Measurements from ENCODE around the gene RAX.

RAX gene

DNA sequence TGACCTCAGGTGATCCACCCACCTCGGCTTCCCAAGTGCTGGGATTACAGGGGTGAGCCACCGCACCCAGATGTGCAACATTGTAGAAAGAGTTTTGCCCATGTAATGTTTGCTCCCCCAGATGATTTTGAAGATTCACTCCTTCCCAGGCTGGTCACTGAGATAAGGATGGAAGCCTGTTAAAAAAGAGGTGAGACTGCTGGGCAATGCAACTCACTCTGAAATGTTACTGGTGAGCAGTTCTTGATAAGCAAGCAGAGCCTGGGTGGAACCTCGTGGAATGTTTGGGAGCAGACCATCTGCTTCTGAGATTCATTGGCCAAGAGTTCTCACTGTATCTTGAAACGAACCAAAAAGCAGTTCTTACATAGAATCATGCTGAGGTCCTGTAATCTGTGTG is 33.6 kb downstream of the RAX start:
- H3K4me1 ChIP-seq (ENCODE audit: insufficient read depth, low read length), result no peaks in the 10 kb centered on the region
- H3K79me2 ChIP-seq (ENCODE audit: insufficient read depth, low read length), result no peaks in the 10 kb centered on the region
- no peaks in the 10 kb centered on the region for H3K9me3 ChIP-seq (ENCODE audit: insufficient read depth, low read length, severe bottlenecking)
- H3K27me3 ChIP-seq (ENCODE audit: insufficient read depth, low read length, poor library complexity), result peaks cover 3% of the 10 kb centered on the region
- no peaks in the 10 kb centered on the region for H4K20me1 ChIP-seq (ENCODE audit: insufficient read depth, low read length)
- H3K4me3 ChIP-seq (ENCODE audit: low read depth in 1 of 2, low read length in 2 of 2), result no peak overlapping the region
- DNase-seq, result no peak
- H3K4me2 ChIP-seq (ENCODE audit: insufficient read depth, low read length), result no peak overlapping the region
- ATAC-seq (ENCODE audit: insufficient read depth, low read depth), result no peak
- TF ChIP-seq EZH2 (IDR thresholded peaks at IDR 0.05; ENCODE audit: borderline replicate concordance, low read depth, low read length, severe bottlenecking), result no peak
- TF ChIP-seq, protein P1, sequence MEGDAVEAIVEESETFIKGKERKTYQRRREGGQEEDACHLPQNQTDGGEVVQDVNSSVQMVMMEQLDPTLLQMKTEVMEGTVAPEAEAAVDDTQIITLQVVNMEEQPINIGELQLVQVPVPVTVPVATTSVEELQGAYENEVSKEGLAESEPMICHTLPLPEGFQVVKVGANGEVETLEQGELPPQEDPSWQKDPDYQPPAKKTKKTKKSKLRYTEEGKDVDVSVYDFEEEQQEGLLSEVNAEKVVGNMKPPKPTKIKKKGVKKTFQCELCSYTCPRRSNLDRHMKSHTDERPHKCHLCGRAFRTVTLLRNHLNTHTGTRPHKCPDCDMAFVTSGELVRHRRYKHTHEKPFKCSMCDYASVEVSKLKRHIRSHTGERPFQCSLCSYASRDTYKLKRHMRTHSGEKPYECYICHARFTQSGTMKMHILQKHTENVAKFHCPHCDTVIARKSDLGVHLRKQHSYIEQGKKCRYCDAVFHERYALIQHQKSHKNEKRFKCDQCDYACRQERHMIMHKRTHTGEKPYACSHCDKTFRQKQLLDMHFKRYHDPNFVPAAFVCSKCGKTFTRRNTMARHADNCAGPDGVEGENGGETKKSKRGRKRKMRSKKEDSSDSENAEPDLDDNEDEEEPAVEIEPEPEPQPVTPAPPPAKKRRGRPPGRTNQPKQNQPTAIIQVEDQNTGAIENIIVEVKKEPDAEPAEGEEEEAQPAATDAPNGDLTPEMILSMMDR (IDR thresholded peaks at IDR 0.05; ENCODE audit: borderline replicate concordance, extremely low read depth, low read length, poor library complexity, severe bottlenecking), result no peak
- no peak overlapping the region for H3K9ac ChIP-seq (ENCODE audit: low read depth, low read length)
- no peak overlapping the region for H3K27ac ChIP-seq (ENCODE audit: low read length)
- H2AFZ ChIP-seq (ENCODE audit: low read depth, low read length), result no peak overlapping the region
- H3K36me3 ChIP-seq (ENCODE audit: insufficient read depth, low read length), result no peaks in the 10 kb centered on the region

DNA sequence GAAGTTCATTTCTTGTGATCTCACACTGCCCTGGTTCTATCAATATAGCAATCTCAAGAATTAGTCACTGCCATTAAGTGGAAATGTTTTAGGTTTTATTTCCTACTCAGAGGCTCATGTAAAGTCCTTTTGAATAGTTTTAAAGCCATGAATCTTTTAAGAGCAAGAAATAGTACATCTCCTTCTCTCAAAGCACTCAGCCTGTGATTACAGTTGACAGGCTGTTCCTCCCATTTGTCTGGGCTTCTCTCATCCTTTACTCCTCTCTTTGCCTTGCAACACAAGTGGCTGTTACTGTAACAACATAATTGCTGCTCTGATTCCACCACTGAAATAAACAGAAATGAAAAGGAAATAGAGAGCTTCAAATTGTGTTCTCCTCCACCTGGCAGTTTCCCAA is 34.9 kb downstream of the RAX start:
- H3K27me3 ChIP-seq (ENCODE audit: insufficient read depth, low read length, poor library complexity), result peaks cover 3% of the 10 kb centered on the region
- H3K27ac ChIP-seq (ENCODE audit: low read length), result no peak overlapping the region
- TF ChIP-seq EZH2 (IDR thresholded peaks at IDR 0.05; ENCODE audit: borderline replicate concordance, low read depth, low read length, severe bottlenecking), result no peak
- TF ChIP-seq, protein P1 (IDR thresholded peaks at IDR 0.05; ENCODE audit: borderline replicate concordance, extremely low read depth, low read length, poor library complexity, severe bottlenecking), result no peak
- ATAC-seq (ENCODE audit: insufficient read depth, low read depth) (no peak), DNase-seq (no peak)
- no peaks in the 10 kb centered on the region for H3K9me3 ChIP-seq (ENCODE audit: insufficient read depth, low read length, severe bottlenecking)
- no peaks in the 10 kb centered on the region for H3K4me1 ChIP-seq (ENCODE audit: insufficient read depth, low read length)
- no peak overlapping the region for H2AFZ ChIP-seq (ENCODE audit: low read depth, low read length)
- H3K4me2 ChIP-seq (ENCODE audit: insufficient read depth, low read length), result no peak overlapping the region
- H4K20me1 ChIP-seq (ENCODE audit: insufficient read depth, low read length), result no peaks in the 10 kb centered on the region
- H3K36me3 ChIP-seq (ENCODE audit: insufficient read depth, low read length), result no peaks in the 10 kb centered on the region
- H3K79me2 ChIP-seq (ENCODE audit: insufficient read depth, low read length), result no peaks in the 10 kb centered on the region
- H3K9ac ChIP-seq (ENCODE audit: low read depth, low read length), result no peak overlapping the region
- no peak overlapping the region for H3K4me3 ChIP-seq (ENCODE audit: low read depth in 1 of 2, low read length in 2 of 2)

DNA sequence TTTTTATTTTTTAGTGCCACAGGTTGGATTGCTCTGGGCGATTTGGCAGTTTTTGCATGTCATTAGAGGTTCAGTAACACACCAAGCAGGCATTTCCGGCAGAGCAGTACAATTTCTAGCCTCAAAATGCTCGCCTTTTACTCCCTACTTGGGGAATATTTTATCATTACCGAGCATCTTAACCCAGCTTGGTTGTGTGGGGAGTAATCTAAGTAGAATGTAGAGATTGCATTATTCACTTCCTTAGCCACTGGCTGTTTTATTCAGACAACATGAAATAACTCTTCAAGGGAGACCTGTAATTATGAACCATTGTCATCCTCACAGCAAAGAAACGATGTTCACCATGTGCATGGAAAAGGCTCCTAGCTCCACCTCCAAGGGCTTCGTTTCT is 40.2 kb downstream of the RAX start:
- Histone ChIP-seq H3K36me3 (ENCODE audit: insufficient read depth, low read length) (no peaks in the 10 kb centered on the region), H3K79me2 (ENCODE audit: insufficient read depth, low read length) (no peaks in the 10 kb centered on the region), H3K4me2 (ENCODE audit: insufficient read depth, low read length) (no peak overlapping the region), H3K27ac (ENCODE audit: low read length) (no peak overlapping the region), H3K9ac (ENCODE audit: low read depth, low read length) (no peak overlapping the region), H3K27me3 (ENCODE audit: insufficient read depth, low read length, poor library complexity) (peaks cover 5% of the 10 kb centered on the region), H3K9me3 (ENCODE audit: insufficient read depth, low read length, severe bottlenecking) (no peaks in the 10 kb centered on the region), H3K4me3 (ENCODE audit: low read depth in 1 of 2, low read length in 2 of 2) (no peak overlapping the region), H2AFZ (ENCODE audit: low read depth, low read length) (no peak overlapping the region), H3K4me1 (ENCODE audit: insufficient read depth, low read length) (no peaks in the 10 kb centered on the region), H4K20me1 (ENCODE audit: insufficient read depth, low read length) (no peaks in the 10 kb centered on the region)
- TF ChIP-seq, protein P1 (IDR thresholded peaks at IDR 0.05; ENCODE audit: borderline replicate concordance, extremely low read depth, low read length, poor library complexity, severe bottlenecking), result no peak
- TF ChIP-seq EZH2 (IDR thresholded peaks at IDR 0.05; ENCODE audit: borderline replicate concordance, low read depth, low read length, severe bottlenecking), result no peak
- ATAC-seq (ENCODE audit: insufficient read depth, low read depth) (no peak), DNase-seq (no peak)

Data from DND-41 (cell line).